GM12891 (cell line): ENCODE results near the gene TSPAN9.

Source experiments
- DNase-seq: peaks from one replicate; pipeline ENCODE4 v3.0.0; 2011; ENCODE audit warnings: low spot score; ENCODE audit not compliant: insufficient read length
- FAIRE-seq: peaks from 2 replicates; lab custom pipeline; 2011; peaks lifted over from hg19 to GRCh38; lab: Jason Lieb, UNC
- PAX5 ChIP-seq: IDR thresholded peaks from 2 replicates; pipeline ENCODE4 v1.6.1; 2011; ENCODE audit warnings: low read length, moderate library complexity, mild to moderate bottlenecking; ENCODE audit not compliant: insufficient read depth, severe bottlenecking
- POLR2A ChIP-seq: IDR thresholded peaks from 2 replicates; pipeline ENCODE4 v1.6.1; 2011; ENCODE audit warnings: low read depth, low read length, control low read depth
- POLR2AphosphoS5 ChIP-seq: IDR thresholded peaks from 2 replicates; pipeline ENCODE4 v1.6.1; 2011; ENCODE audit warnings: low read depth, low read length, control low read depth
- POU2F2 ChIP-seq: IDR thresholded peaks from 2 replicates; pipeline ENCODE4 v1.6.1; 2011; ENCODE audit warnings: low read depth, mild to moderate bottlenecking, control low read depth, low read length, moderate library complexity
- SPI1 ChIP-seq: IDR thresholded peaks from 2 replicates; pipeline ENCODE4 v1.6.1; 2011; ENCODE audit warnings: low read depth, low read length, control low read depth
- TAF1 ChIP-seq: IDR thresholded peaks from 2 replicates; pipeline ENCODE4 v1.6.1; 2011; ENCODE audit warnings: low read depth, low read length, control low read depth

TSPAN9 gene

DNA sequence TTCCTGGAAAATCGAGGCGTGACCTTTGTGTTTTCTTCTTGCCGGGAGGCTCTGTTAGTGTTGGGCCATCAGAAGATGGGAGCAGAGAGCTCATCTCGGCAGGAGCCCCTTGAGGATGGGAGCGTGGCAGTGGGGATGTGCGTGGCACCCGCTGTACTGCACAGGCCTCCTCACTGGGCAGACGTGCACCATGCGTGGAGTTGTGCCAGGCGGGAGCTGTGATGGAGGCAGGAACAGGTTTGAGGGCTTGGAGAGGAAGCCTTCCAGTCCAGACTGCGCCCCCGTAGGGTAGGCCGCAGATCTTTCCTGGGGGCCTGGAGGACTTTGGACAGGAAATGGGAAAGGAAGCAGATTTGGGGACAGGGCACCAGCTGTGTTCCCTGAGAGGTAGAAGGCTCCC lies 197.5 kb downstream of the TSPAN9 start:
- FAIRE-seq (no peak), DNase-seq (no peak)
- TF ChIP-seq POLR2AphosphoS5 (no peak), POLR2A (no peak), SPI1 (no peak), TAF1 (no peak), PAX5 (no peak), POU2F2 (no peak)

DNA sequence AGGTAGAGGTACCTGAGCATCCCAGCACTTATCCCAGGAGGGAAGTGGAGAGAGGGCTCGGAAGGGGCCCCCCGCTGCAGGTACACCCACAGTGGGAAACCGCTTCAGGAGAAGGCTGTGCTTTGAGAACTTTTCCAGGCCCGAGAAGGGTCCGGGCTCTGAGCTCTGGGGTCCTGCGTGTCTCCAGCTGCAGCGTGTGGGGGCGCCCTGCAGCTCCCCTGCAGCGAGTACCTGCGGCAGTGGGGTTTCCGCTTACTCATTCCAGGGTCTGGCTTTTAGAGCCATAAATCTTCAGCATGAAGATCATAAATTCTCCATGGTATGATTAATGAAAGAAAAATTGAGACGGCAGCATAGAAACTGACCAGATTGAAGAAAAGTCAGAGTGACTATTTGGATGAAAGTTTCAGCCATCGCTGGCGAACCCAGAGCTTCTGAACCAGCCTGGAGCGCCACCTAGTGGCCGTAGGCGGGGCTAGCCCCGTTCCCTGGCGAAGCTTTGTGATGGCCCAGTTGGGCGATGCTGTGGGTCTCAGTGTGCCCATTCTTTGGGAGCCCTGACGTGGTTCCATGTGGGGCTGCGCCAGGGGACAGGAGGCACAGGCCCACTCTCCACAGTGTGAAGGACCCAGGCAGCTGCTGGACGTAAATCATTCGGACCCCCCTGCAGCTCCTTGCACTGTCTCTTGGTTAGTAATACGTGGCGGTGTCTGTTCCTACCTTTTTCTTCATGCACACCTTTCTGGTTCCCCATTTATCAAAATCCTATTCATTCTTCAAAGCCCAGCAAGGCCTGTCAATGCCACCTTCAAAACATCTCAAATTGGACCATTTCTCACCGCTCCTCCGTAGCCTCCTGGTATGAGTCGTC lies 198.2 kb downstream of the TSPAN9 start:
- FAIRE-seq = peak; percentile 76
- DNase-seq = peak; percentile 92
- TF ChIP-seq SPI1 (no peak), POLR2AphosphoS5 (no peak), POU2F2 (no peak), POLR2A (no peak), TAF1 (no peak), PAX5 (no peak)

DNA sequence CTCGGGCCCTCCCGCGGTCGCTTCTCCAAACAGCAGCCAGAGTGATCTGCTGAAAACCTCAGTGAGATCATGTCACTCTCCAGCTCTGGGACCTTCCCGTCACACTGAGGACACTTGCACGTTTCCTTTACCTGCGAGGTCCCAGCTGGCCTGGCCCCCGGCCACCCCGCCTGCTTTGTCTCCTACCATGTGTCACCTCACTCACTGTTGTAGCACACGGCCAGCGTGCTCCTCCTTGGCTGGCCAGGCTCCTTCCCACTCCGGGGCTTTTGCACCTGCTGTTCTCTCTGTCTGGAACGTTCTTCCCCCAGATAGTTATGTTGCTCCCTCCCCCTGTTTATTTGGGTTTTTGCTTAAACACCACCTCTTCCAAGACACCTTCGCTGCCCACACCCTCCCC lies 199.0 kb downstream of the TSPAN9 start:
- TF ChIP-seq POLR2A = no peak
- TF ChIP-seq POU2F2 = no peak
- DNase-seq (no peak), FAIRE-seq (no peak)

DNA sequence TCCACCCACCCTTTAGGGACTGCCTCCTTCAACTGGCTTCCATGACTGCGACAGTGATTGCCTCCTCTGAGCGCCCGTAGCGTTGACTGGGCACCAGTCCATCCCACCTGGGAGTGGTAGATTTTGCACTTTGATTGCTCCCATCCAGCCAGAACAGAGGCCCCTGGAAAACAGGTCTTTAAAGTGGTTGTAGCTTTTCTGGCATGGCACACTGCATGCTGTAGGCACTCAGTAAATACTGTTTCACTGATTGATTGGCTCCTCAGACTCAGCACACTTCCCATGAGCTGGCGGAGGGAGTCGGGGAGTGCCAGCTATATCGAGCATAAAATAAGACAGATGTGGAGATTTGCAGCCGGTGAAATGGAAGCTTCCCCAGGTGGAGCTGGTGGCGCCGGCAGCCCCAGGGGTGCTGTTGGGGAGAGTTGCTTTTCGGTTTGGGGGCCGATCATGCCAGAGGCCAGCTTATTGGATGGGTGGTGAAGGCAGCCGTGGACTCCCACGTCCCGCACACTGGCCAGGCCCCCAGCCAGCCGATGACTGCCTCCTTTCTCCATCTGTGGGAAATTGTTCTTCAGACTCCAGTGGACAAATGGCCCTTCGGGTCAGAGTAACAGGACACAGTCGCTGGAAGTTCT lies 200.2 kb downstream of the TSPAN9 start:
- FAIRE-seq = no peak
- TF ChIP-seq POLR2A = no peak
- no peak for TF ChIP-seq POLR2AphosphoS5
- TF ChIP-seq SPI1 = no peak
- TF ChIP-seq PAX5 = no peak
- no peak for TF ChIP-seq POU2F2
- TF ChIP-seq TAF1 = no peak
- no peak for DNase-seq

DNA sequence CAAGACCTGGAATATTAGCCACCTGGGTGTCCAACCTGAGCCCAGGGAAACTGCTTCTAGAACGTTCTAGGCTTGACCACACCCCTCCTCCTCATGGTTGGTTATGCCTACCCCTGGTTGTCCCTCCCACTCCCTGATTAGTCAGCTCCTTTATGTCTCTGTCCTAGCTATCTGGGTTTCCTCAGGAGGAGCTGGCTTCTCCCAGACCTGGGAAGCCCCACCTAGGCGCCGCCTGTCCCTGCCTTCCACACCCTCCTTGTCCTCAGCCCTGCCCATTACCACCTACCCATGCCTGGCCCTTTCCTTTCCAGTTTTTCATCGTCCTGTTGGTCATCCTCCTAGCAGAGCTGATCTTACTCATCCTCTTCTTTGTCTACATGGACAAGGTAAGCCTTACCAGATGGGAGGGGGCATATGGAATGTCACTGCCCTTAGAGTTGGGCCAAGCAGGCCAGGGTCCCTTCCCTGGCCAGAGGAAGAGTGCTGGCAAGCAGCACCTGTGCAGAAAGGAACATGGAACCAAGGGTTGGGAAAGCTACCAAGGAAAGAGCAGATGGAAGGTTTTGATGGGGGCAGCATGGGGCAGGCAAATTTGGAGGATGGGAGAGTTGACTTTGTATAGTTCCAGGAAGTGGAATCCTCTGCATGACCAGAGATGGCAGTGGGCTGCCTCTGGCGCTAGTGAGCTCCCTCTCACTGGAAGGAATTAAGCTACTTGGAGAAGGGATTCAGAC lies 201.7 kb downstream of the TSPAN9 start:
- no peak for TF ChIP-seq TAF1
- no peak for TF ChIP-seq POLR2A
- no peak for TF ChIP-seq SPI1
- TF ChIP-seq POLR2AphosphoS5 = no peak
- TF ChIP-seq PAX5 = no peak
- no peak for TF ChIP-seq POU2F2
- DNase-seq (no peak), FAIRE-seq (no peak)

DNA sequence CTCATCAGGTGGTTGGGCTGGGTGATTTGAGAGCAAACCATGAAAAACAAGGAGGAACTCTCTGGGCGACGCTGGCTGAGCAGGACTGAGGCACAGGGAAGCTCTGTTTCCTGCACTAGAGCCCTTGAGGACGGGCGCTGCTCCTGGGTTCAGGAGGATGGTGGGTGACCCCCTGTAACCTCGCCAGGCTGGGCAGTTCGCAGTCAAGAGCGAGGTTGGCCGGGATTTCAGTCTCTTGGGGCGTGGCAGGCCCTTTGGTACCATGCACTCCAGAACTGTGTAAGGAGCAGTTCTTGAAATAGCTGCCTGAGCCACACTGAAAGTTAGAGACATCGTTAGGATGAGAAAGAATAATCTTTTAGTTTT lies 202.2 kb downstream of the TSPAN9 start:
- FAIRE-seq = no peak
- TF ChIP-seq POLR2AphosphoS5 (no peak), SPI1 (no peak), TAF1 (no peak), POU2F2 (no peak), PAX5 (no peak), POLR2A (no peak)
- DNase-seq = no peak

DNA sequence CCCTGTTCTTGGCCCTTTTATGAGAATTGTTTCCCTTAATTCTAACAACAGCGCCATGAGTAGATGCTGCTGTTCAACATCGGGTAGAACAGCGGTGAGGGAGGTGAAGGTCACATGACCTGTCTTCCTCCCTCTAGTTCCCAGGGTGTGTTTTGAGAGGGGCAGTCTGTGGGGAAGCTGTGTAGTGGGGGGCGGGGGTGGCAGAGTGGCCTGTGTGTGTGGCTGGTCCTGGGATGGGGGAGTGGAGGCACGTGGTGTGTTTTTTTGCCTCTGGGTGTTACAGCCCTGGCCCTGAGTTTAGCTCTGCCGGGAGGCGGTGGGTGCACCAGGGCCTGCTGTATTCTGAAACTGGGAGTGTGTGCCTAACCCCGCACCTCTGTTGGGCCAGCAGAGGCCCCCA lies 202.7 kb downstream of the TSPAN9 start:
- FAIRE-seq = no peak
- no peak for DNase-seq
- TF ChIP-seq POLR2AphosphoS5 (no peak), SPI1 (no peak), POLR2A (no peak), PAX5 (no peak), TAF1 (no peak), POU2F2 (no peak)

DNA sequence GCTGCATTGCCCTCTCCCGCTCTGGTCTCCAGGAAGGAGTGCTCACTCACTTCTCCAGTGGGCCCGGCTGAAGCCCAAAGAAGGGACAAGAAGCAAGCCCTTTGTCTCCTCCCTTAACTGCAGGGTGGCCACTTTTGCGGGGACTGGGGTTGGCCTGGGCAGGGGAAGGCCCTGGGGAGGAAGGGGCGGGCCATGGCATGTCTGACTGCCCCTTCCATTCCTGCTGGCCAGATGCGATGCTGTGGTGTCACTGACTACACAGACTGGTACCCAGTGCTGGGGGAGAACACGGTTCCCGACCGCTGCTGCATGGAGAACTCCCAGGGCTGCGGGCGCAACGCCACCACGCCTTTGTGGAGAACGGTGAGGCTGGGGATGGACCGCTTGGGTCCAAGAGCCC lies 203.8 kb downstream of the TSPAN9 start:
- no peak for TF ChIP-seq POU2F2
- no peak for TF ChIP-seq SPI1
- TF ChIP-seq PAX5 = no peak
- no peak for TF ChIP-seq POLR2AphosphoS5
- TF ChIP-seq TAF1 = no peak
- no peak for TF ChIP-seq POLR2A
- DNase-seq (no peak), FAIRE-seq (no peak)

DNA sequence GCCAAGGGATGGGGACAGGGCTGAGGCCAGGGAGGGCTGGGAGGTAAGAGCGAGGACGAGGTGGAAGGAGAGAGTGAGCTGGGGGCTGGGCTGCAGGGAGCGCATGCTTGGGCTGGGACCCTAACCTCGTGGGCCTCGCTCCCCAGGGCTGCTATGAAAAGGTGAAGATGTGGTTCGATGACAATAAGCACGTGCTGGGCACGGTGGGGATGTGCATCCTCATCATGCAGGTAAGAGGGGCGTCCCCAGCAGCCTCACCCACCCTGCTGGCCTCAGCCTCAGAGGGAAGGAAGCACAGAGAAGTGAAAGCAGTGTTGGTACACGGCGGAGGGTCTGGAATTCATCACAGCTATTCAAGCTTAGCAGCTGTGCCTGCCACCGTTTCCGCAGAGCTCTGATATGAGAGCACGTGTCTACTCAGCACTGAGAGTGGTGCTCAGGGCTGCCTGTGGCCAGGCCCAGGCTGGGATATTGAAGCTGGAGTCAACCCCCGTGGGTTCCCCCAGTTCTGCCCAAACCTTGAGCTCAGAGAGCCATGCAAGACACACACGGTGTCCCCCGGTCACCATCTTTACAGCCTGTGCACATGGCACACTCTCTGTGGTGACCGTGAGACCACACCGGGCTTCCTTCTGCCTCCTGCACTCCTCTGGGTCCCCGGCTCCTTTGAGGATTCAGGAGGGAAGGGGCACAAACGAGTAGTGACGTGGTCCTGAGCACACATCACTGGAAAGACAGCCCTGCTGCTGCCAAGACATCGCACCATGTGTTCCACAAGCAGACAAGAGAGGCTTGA lies 204.6 kb downstream of the TSPAN9 start:
- FAIRE-seq = no peak
- DNase-seq = no peak
- TF ChIP-seq POLR2AphosphoS5 (no peak), TAF1 (no peak), POLR2A (no peak), POU2F2 (no peak), SPI1 (no peak), PAX5 (no peak)
